PC-3 (cell line): ENCODE results near the gene HIPK2. TPM values are rescaled to one million over a fixed set of nuclear protein-coding genes. Genes with fewer than 3 reads are reported as not detected.

Source experiments
- ATAC-seq: fragments of 200-7000 bp; cut with Tn5 transposase; 2 replicates; pipeline ENCODE4 v1.9.1; 2020; ENCODE audit warnings: mild to moderate bottlenecking, moderate library complexity
- BruUV-seq: library from RNA; stranded (reverse); fragments of 400-500 nt; replicated peaks from 2 replicates; lab custom pipeline; 2021; lab: Mats Ljungman, UMichigan
- CTCF ChIA-PET: fragments of 300-600 bp; sonication (Branson Sonifier 250); formaldehyde crosslinking; loops from one replicate; lab custom pipeline; 2022; ENCODE audit warnings: antibody characterized with exemption; lab: Charles Lee
- POLR2A ChIA-PET: fragments of 300-600 bp; sonication (Branson Sonifier 250); formaldehyde crosslinking; loops from one replicate; lab custom pipeline; 2022; ENCODE audit warnings: antibody characterized with exemption; ENCODE audit not compliant: unreplicated experiment; lab: Charles Lee
- DNase-seq: peaks from one replicate; pipeline ENCODE4 v3.0.0-alpha.2; 2015
- H2AFZ ChIP-seq: fragments of 300-600 bp; sonication (generic); 2 replicates; pipeline ENCODE4 v1.6.0; 2016; ENCODE audit warnings: antibody characterized with exemption, low read length
- H3F3A ChIP-seq: fragments of 300-600 bp; sonication (generic); one replicate; pipeline ENCODE4 v1.6.0; 2017; ENCODE audit warnings: antibody characterized with exemption, low read length, control low read depth, mild to moderate bottlenecking; ENCODE audit not compliant: unreplicated experiment
- H3K27ac ChIP-seq: fragments of 300-600 bp; sonication (generic); 2 replicates; pipeline ENCODE4 v1.5.1; 2016; ENCODE audit warnings: mild to moderate bottlenecking, low read length
- H3K27me3 ChIP-seq: fragments of 300-600 bp; sonication (generic); 2 replicates; pipeline ENCODE4 v1.6.1; 2016; ENCODE audit warnings: low read length, mixed read lengths
- H3K36me3 ChIP-seq: fragments of 300-600 bp; sonication (generic); 2 replicates; pipeline ENCODE4 v1.6.1; 2016; ENCODE audit warnings: low read depth, mixed run types, low read length, mixed read lengths
- H3K4me1 ChIP-seq: fragments of 300-600 bp; sonication (generic); 2 replicates; pipeline ENCODE4 v1.5.1; 2016; ENCODE audit warnings: low read length; ENCODE audit not compliant: insufficient read depth
- H3K4me2 ChIP-seq: fragments of 300-600 bp; sonication (generic); 2 replicates; pipeline ENCODE4 v1.6.0; 2016; ENCODE audit warnings: low read length
- H3K4me3 ChIP-seq: fragments of 300-600 bp; sonication (generic); 2 replicates; pipeline ENCODE4 v1.5.1; 2016; ENCODE audit warnings: mild to moderate bottlenecking, low read length, mixed read lengths
- H3K79me2 ChIP-seq: fragments of 300-600 bp; sonication (generic); 2 replicates; pipeline ENCODE4 v1.6.1; 2017; ENCODE audit warnings: low read length, mixed read lengths
- H3K9ac ChIP-seq: fragments of 300-600 bp; sonication (generic); 2 replicates; pipeline ENCODE4 v1.6.0; 2016; ENCODE audit warnings: mild to moderate bottlenecking, low read length
- H3K9me2 ChIP-seq: fragments of 300-600 bp; sonication (generic); replicated peaks from 2 replicates; pipeline ENCODE4 v1.6.1; 2016; ENCODE audit warnings: mixed run types, low read length, mixed read lengths
- H3K9me3 ChIP-seq: fragments of 300-600 bp; sonication (generic); 2 replicates; pipeline ENCODE4 v1.6.1; 2016; ENCODE audit warnings: low read length, mixed read lengths
- H4K20me1 ChIP-seq: fragments of 300-600 bp; sonication (generic); 2 replicates; pipeline ENCODE4 v1.6.1; 2016; ENCODE audit warnings: low read length, mixed read lengths
- EZH2 ChIP-seq: fragments of 300-600 bp; sonication (generic); IDR thresholded peaks from one replicate; pipeline ENCODE4 v1.6.1; 2017; ENCODE audit warnings: antibody characterized with exemption, mild to moderate bottlenecking, low read length; ENCODE audit not compliant: unreplicated experiment
- EZH2phosphoT487 ChIP-seq: fragments of 300-600 bp; sonication (generic); IDR thresholded peaks from 2 replicates; pipeline ENCODE4 v1.6.1; 2018; ENCODE audit warnings: mild to moderate bottlenecking, antibody characterized with exemption, low read length, borderline replicate concordance
- intact Hi-C: fragments of 100-400 bp; cut with micrococcal nuclease; formaldehyde crosslinking; loops from 2 replicates; pipeline ENCODE4 v1.9.0; 2023
- total RNA-seq: library from RNA; depleted of rRNA; stranded (reverse); fragments of >200 nt; gene quantifications from 2 replicates; pipeline ENCODE4 v1.2.3, GENCODE V29; 2014
- TF ChIP-seq, protein P1 (sequence below): fragments of 300-600 bp; sonication (generic); conservative IDR thresholded peaks from 2 replicates; pipeline ENCODE4 v1.5.1; 2017; ENCODE audit warnings: antibody characterized with exemption, low read depth, mild to moderate bottlenecking, low read length

The HIPK2 gene
- total RNA-seq, 1 experiment from 2014 or later: 38.1 TPM

DNA sequence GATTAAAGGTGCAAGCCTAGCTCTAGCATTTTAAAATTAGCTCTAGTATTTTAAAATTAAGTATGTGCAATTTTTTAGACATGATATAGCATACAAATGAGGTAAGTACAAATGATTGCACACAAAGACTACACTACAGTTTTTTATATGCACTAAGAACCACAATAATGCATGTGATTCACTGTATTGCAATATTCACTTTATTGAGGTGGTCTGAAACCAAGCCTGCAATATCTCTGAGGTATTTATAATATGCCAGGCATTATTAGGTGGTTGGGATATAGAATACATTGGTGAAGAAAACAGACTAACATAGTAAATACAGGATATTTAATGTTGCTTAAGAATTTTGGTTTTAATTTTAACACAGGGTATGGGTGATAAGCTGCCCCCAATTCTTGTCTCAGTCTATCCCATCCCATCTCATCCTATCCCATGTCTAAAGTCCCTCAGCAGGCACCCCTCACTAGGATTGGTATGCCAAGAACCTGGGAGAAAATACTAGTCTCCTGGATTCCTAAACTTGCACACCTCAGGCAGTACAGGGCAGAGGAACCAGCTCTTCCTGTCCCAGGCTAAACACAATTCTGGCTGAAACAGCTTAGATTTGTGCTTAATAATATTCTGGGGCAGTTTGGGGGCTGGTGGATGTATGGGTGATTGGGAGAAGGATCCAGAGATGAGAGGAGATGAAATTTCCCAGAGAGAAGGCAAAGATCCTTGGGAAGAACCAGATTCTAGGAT is 90.4 kb downstream of the HIPK2 start:
- ATAC-seq: no peak
- Histone ChIP-seq H3F3A (no peaks in the 10 kb centered on the region), H2AFZ (no peak overlapping the region), H3K36me3 (peaks cover 73% of the 10 kb centered on the region), H3K4me1 (peaks cover 22% of the 10 kb centered on the region), H3K27me3 (no peaks in the 10 kb centered on the region), H4K20me1 (no peaks in the 10 kb centered on the region), H3K4me2 (no peak overlapping the region), H3K27ac (peak overlapping the region; percentile 26), H3K9me3 (0 out of 2 replicates have a peak, but pooled peaks cover 5% of the 10 kb centered on the region), H3K79me2 (peaks cover 78% of the 10 kb centered on the region), H3K9ac (no peak overlapping the region), H3K9me2 (no peaks in the 10 kb centered on the region), H3K4me3 (no peak overlapping the region)
- ChIA-PET POLR2A (no interaction called here), CTCF (no interaction called here)
- DNase-seq: no peak
- intact Hi-C loops: no loop called here
- TF ChIP-seq, protein P1, sequence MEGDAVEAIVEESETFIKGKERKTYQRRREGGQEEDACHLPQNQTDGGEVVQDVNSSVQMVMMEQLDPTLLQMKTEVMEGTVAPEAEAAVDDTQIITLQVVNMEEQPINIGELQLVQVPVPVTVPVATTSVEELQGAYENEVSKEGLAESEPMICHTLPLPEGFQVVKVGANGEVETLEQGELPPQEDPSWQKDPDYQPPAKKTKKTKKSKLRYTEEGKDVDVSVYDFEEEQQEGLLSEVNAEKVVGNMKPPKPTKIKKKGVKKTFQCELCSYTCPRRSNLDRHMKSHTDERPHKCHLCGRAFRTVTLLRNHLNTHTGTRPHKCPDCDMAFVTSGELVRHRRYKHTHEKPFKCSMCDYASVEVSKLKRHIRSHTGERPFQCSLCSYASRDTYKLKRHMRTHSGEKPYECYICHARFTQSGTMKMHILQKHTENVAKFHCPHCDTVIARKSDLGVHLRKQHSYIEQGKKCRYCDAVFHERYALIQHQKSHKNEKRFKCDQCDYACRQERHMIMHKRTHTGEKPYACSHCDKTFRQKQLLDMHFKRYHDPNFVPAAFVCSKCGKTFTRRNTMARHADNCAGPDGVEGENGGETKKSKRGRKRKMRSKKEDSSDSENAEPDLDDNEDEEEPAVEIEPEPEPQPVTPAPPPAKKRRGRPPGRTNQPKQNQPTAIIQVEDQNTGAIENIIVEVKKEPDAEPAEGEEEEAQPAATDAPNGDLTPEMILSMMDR: no peak
- TF ChIP-seq EZH2phosphoT487 (no peak), EZH2 (no peak)
- BruUV-seq: no TSS peak

DNA sequence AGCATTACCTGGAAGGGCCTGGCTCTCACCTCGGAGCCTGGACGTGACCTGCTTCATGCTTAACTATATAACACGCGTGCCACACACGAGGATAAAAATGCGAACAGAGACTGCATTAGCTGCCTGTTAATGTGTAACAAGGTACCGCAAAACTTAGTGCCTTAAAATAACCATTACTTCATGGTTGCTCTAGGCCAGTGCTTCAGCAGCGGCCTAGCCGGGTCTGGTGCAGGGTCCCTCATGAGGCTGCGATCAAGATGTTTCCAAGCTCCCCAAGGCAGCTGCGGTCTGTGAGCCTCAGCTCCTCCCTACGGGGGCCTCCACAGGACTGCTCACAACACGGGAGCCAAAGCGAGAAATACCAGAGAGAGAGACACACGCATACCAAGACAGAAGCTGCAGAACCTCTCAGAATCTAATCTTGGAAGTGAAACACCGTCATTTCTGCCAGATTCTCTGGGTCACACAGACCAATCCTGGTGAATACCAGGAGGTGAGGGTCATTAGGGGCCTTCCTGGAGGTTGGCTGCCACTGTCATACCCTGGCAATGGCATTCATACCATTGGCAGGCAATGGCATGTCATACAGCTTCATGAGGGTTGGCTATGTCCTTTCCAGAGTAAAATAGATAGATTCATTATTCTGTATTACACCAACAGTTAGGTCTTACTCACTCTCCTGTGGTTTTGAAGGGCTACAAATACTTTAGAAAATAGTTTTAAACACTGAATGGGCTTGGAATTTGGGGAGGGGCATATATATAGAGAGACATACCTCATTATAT is 94.5 kb downstream of the HIPK2 start:
- Histone ChIP-seq H3K79me2 (peaks cover 50% of the 10 kb centered on the region), H3K27ac (peak overlapping the region; percentile 100), H3K4me2 (peak overlapping the region; percentile 61), H3K27me3 (no peaks in the 10 kb centered on the region), H3K36me3 (peaks cover 46% of the 10 kb centered on the region), H3F3A (peaks cover 24% of the 10 kb centered on the region), H3K4me3 (0 out of 2 replicates have a peak overlapping the region, but pooled peaks have one; percentile 1), H3K9ac (peak overlapping the region; percentile 100), H3K9me2 (no peaks in the 10 kb centered on the region), H4K20me1 (no peaks in the 10 kb centered on the region), H3K4me1 (peaks cover 58% of the 10 kb centered on the region), H3K9me3 (0 out of 2 replicates have a peak, but pooled peaks cover 5% of the 10 kb centered on the region), H2AFZ (no peak overlapping the region)
- no peak for TF ChIP-seq EZH2phosphoT487
- TF ChIP-seq EZH2: no peak
- TF ChIP-seq, protein P1: no peak
- POLR2A ChIA-PET: no interaction called here
- ATAC-seq (no peak), DNase-seq (peak; percentile 52)
- CTCF ChIA-PET: no interaction called here
- intact Hi-C loops: no loop called here
- no TSS peak for BruUV-seq
